GM21723 (cell line): ENCODE measurements around the gene CTRL.

Source experiments
- ATAC-seq: cut with Tn5 transposase; IDR thresholded peaks from one replicate; pipeline ENCODE4 v1.9.1; 2021; ENCODE audit warnings: mild to moderate bottlenecking, moderate library complexity; ENCODE audit not compliant: unreplicated experiment

Gene CTRL

GRCh38 chr16:67963292-67963661, 31.6 kb upstream of the CTRL start:
- ATAC-seq = no peak

GRCh38 chr16:67962135-67962534, 30.5 kb upstream of the CTRL start:
- ATAC-seq = no peak

DNA sequence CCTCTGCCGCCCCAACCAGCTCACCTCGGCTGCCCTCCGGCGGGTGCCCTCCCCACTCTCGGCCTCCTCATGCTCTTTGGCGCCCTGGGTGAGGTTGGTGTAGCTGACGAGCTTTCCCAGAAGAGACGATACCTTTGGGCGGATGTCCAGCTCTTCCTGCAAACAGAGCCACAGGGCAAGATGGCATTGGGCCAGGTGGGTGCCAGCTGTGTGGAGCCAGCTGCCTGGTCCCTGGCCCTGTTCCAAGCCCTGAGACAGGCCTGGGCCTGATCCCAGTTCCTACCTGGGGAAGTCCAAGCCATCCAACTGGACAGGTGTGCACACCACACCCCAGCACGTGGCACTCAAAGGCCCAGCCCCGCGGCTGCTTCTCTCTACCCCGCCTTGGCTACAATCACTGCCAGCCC, 29.9 kb upstream of the CTRL start:
- no peak for ATAC-seq

DNA sequence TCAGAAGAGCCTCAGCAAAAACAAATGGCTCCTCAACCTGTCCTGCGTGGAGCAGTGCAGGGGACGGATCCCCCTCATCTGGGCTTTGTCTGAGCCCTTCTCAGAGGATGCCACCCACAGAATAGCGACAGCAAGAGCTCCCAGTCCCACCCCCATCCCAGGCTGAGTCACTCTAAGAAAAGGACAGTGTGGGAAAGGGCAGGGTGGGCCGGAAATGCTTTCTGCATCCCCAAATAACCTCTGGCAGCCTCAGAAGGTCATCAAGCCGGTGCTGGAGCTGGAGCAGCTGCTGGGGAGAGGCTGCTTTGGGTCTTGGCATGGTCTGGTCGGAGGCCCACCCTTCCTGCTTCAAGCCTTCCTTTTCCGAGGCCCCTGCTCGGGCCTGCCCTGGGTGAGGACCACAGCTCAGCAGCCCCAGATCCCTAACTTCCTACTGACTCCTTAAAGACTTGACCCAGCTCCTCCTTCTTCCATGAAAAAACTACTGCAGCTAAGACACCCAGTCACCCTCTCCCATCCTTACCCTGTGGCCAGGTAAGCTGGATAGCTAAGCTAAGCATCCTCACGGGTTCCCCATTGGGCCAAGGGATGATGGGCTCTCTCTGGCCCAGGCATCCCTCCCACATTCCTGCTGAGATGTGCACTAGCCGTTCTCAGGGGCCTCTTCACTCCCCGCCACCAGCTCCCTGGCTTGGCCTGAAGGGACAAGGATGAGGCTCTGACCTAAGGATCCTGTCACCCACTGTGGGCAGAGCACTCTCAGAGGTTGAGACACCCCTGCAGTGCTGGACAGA, 28.1 kb upstream of the CTRL start:
- no peak for ATAC-seq

- ATAC-seq = no peak
These were observed 26.0 kb upstream of the CTRL start for GRCh38 chr16:67957622-67958021.

- ATAC-seq = no peak
These were observed 22.9 kb upstream of the CTRL start for GRCh38 chr16:67954421-67955196.

DNA sequence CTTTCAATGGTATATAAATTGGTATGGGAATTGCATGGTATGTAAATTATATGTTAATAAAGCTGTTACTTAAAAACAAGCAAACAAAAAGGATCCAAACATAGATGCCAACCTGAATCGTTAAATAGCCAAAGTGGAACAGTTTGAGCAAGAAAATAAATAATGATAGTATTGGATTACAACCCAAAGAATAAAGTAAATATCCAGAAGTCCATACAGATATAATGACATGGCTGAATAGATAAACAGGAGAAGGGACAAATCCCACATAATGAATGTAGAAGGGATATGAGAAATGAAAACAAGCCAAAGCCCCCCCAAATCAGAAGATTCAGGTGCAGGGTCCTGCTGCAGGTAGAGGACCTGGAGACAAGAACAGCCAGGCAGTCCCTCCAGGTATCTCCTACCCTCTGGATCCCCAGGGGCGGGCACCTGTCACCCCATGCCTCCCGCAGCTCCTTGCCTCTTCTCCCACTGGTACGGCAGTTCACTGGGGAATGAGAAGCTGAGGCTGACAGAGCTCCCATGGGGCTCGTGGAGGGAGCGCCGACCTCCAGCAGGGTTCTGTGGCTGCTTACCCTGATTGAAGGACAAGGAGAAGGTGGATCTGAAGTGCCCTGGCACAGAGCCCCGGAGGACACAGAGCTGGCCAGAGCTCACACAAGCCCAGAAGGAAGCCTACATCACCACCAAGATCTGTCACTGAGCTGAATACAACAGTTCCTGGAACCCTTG, 22.1 kb upstream of the CTRL start:
- no peak for ATAC-seq

- no peak for ATAC-seq
These were observed 19.8 kb upstream of the CTRL start for GRCh38 chr16:67951485-67951884.

GRCh38 chr16:67950335-67950843, 18.7 kb upstream of the CTRL start:
- ATAC-seq = no peak

DNA sequence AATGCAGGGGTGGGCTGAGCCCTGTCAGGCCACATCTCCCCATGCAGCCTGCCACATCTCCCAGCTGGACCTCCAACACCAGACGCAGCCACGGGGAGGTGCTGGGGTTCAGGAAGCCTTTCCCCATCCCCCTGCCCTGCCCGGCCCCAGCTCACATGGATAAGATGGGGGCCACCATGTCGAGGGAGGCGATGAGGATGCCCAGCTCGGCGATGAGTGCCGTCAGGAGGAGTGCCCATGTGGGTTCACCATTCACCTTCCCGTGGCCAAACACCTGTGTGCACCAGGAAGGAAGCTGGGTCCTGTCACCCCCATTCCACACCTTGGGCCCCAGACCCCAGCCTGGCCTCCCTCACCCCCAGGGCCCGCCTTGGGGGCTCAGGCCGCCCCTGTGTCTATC, 18.0 kb upstream of the CTRL start:
- no peak for ATAC-seq

- no peak for ATAC-seq
These were observed 16.4 kb upstream of the CTRL start for GRCh38 chr16:67948015-67948414.

- ATAC-seq = no peak
These were observed 15.4 kb upstream of the CTRL start for GRCh38 chr16:67946966-67947558.

GRCh38 chr16:67946128-67946569, 14.5 kb upstream of the CTRL start:
- ATAC-seq = no peak

GRCh38 chr16:67945392-67945933, 13.8 kb upstream of the CTRL start:
- no peak for ATAC-seq

DNA sequence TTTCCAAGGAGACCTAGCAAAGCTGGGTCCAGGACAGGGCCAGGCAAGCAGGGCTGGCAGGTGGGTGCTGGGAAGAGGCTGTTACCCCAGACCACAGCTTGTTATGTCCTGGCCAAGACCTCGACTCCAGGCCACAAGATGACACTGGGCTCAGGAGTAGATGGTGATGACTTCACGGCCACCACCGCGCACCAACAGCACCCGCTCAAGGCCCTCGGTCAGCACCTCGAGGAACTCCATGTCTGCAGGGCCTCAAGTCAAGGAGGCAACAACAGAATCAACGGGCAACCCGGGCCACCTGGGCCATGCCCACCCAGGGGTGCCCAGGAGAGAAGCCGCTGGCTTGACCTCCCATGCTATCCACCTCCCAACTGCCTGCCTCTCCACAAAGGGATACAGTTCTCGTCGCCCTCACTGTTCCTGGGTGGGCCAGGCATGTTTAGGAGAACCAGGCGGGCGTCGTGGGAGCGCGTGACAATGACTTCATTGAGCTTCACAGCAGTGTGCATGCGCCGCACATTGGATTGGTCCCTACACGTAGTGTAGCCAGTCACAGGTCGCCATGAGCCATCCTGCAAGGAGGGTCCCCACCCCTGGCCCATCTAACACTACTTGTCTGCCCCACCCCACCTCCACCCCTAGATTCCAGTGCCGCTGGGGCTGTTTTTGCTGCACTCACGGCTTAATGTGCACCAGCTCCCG, 13.2 kb upstream of the CTRL start:
- no peak for ATAC-seq

GRCh38 chr16:67943619-67944504, 12.2 kb upstream of the CTRL start, which contains the start of gene LCAT:
Gene LCAT (minus strand): TSS chr16:67944120. CDS start chr16:67944101, 19 bp downstream.
- ATAC-seq = no peak

GRCh38 chr16:67943256-67943618, 11.6 kb upstream of the CTRL start:
- ATAC-seq = no peak

- no peak for ATAC-seq
These were observed 11.0 kb upstream of the CTRL start for GRCh38 chr16:67942510-67943255.

DNA sequence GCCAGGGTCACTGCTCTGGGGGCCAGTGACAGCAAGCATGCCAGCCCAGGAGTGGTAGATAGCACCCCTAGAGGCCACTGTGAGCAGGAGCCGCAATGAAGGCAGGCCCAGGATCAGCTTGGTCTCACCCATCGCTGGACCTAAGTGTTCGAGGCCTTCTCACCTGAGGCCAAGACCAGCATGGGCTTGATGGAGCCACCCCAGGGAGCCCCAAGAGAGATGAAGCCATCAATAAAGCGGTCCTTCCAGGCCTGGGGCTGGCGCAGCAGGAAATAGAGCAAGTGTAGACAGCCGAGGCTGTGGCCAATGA, 10.5 kb upstream of the CTRL start:
- no peak for ATAC-seq
